AG09309 (cell line): ENCODE results near the gene PPIL1.

Source experiments
- DNase-seq: peaks from one replicate; pipeline ENCODE4 v3.0.0-alpha.2; 2010; ENCODE audit warnings: low read depth
- H3K4me3 ChIP-seq: 2 replicates; pipeline ENCODE4 v1.5.1; 2011; ENCODE audit warnings: mild to moderate bottlenecking, low read depth, low read length, moderate library complexity; ENCODE audit not compliant: control insufficient read depth
- CTCF ChIP-seq: IDR thresholded peaks from 2 replicates; pipeline ENCODE4 v1.5.1; 2011; ENCODE audit warnings: mild to moderate bottlenecking, low read depth, low read length, inconsistent platforms; ENCODE audit not compliant: insufficient read depth, control insufficient read depth; ENCODE audit errors: missing control alignments

Gene PPIL1

DNA sequence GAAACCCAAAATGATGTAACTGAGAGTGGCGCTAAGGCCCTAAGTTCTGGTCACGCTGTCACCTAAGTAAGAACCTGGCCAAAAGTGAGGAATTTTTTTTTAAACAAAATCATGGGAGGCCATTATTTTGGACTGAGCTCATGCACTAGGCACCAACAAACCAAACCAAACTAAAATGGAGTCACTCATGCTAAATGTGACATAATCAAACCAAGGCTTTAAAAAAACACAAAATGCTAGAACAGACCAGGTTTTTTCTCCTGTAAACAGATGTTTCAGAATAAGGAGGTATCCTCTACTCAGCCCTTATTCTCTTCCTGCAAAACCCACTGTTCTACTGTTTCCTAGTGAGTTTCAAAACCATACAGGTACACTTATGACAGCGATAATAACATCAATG, 10.0 kb upstream of the PPIL1 start:
- no peak overlapping the region for H3K4me3 ChIP-seq
- no peak for TF ChIP-seq CTCF
- DNase-seq, result no peak

DNA sequence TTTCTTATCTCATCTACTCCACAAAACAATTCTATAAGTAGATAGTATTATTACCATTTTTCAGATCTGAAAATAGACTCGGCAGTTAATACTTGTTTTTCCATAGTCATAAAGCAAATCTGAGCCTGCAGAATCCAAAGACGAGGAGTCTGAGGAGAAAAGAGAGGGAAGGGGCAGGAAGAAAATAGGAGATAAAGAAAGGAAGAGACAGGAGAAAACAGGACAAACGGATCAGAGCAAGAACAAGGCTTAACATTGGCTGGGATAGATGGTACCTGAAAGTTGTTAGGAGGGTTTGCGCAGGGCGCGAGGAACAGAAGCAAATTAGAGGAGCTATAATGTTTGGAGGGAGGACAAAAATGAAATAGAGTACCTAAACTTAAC, 639 bp upstream of the PPIL1 start:
- H3K4me3 ChIP-seq, result peak overlapping the region; percentile 71
- no peak for TF ChIP-seq CTCF
- no peak for DNase-seq

GRCh38 chr6:36873612-36874442, 776 bp downstream of the PPIL1 start:
- no peak for DNase-seq
- no peak for TF ChIP-seq CTCF
- H3K4me3 ChIP-seq, result peak overlapping the region; percentile 71

DNA sequence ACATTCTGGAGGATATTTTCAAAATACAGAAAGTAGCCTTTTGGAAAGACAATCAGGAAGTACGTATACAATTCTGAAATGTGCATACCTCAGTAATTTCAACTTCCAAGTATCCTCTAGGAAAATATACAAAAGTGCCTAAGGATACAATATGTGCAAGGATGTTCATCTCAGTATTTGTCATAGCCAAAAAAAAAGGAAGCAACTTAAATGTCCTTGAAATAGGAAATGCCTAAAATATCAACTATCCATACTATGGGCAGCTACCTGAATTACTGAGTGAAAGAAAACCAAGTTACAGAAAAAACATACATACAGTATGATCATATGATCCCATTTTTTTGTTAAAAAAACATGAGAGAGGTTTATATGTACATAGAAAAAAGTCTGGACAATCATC, 1.5 kb downstream of the PPIL1 start:
- TF ChIP-seq CTCF, result no peak
- no peak for DNase-seq
- no peak overlapping the region for H3K4me3 ChIP-seq

- no peak for TF ChIP-seq CTCF
- no peak for DNase-seq
- H3K4me3 ChIP-seq, result no peak overlapping the region
Measured at GRCh38 chr6:36871686-36872085, 2.9 kb downstream of the PPIL1 start.

DNA sequence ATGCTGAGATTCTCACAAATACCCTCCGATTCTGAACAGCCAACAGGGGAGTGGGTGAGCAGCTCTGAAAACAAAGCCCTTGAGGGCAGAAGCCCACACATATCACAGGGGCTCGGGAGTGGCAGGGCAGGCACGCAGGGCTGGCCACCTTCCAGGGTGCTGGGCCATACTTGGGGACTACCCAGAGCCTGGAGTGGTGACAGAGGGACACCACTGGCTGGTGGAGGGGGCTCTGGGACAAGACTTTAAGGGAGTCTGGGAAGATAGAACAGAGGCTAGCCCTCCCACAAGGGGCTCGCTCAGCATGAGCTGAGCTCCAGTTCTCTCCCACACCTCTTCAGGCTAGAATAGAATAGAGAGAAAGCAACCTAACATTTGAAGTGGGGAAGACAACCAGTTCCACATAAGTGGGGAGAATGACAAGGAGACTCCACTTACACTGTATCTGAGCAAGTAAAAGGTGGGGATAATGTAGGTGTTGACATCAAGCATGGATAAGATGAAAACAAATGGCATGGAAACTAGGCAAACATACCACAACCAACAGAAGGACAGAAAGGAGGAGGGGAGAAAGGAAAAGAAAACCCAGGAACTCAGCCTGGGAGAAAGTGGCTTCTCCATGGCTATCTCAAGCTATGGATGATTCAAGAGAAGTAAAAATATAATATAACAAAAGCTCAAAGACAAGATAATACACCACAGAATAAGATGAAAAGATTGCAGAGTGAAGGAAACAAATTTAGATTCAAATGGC, 7.0 kb downstream of the PPIL1 start:
- no peak for DNase-seq
- no peak overlapping the region for H3K4me3 ChIP-seq
- no peak for TF ChIP-seq CTCF

- TF ChIP-seq CTCF, result no peak
- DNase-seq, result no peak
- no peak overlapping the region for H3K4me3 ChIP-seq
Measured at GRCh38 chr6:36865835-36866234, 8.8 kb downstream of the PPIL1 start.
